HG02840 (cell line): ENCODE measurements around the gene CENPP.
"Not testable (repeated sequence)": the region's sequence is repeated elsewhere in the genome, so short reads cannot be mapped to it uniquely, and the experiment has no call there.

Experiments
- ATAC-seq: cut with Tn5 transposase; IDR thresholded peaks from one replicate; pipeline ENCODE4 v1.9.1; 2021; ENCODE audit warnings: mild to moderate bottlenecking, moderate library complexity, moderate number of reproducible peaks; ENCODE audit not compliant: unreplicated experiment, low FRiP score

Gene CENPP

DNA sequence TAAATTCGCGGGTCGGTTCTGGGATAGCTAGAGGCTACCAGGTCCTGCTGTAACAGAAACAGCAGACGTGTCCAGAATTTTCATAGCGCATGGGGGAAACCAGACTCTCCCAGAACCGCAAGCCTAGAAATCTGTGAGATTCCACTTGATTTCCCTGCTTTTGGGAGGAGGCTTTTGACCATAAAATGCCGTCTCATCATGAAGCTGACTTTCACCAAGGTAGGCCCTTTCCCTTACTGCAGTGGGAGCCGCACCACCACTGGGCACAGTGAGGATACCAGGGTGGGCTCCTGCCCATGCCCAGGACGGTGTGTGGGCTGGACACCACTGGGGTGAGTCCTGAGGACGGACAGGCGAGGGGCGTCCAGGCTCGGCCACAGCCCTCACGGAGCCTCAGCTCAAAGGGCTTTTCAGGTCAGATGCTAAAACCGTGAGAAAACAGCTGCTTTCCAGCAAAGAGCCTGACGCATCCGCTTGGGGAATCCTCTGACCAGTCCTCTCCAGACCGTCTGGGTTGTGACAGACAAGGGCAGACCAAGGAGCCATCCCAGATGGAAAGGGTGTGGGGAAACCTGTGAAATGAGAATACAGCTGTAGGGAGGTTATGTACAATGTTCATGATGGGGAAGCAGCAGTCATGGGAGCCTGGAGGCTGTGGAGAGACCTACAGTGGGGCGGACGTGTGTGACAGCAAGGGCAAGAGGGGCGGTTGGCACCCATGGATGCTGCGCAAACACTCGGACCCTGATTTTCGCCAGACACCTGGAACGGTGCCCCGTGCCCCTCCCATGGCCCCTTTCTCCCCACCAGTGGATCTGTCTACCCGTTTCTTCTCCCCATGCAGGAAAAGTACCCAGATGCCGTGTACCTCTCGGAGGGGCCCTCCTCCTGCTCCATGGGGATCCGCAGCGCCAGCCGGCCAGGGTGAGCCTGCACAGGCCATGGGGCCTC lies 285.0 kb downstream of the CENPP start:
- no peak for ATAC-seq

DNA sequence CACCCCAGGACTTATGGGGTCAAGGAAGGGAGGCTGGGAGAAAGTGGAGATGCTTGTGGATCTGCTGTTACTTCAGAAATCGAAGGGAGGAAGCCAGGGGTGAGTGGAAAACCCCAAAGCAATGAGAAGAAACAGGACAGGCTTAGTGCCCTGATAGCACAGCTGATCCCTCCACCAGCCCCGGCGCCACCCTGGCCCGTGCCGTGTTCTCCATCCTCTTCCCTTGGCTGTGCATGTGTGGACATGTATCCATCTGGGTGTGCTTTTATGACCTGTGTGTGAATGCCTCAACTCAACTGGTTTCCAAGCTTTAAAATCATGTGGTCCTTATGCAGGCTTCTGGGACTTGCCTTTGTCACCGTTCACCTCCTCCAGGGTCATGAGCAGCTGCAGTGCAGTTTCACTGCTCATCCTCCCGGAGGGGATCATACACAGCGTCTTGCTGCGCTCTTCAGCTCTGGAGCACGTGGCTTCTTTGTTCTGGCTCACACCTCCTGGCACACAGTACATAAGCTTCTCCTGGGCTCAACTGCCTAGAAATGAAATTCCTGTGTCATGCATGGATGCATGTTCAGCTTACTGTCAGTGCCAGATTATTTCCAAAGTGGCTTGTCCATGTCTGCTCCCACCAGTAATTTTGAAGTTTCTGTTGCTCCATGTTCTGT lies 286.0 kb downstream of the CENPP start:
- ATAC-seq = no peak

DNA sequence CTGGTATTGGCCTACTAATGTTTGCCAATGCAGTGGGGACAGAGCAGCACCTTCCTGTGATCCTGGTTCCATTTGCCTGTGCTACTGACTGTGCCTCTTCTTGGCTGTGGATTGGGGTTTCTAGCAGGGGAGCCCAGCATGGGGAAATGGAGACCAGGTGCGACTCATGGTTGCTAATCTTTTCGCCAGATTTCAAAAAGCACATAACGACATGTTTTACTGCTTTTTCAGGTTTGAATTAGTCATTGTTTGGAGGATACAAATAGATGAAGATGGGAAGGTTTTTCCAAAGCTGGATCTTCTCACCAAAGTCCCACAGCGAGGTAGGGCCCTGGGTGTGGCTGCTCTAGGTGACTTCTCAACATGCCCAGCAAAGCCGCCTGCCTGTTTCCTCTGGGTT lies 286.5 kb downstream of the CENPP start:
- no peak for ATAC-seq

- no peak for ATAC-seq
Measured at GRCh38 chr9:92612816-92613215, 287.1 kb downstream of the CENPP start.

- ATAC-seq = no peak
Measured at GRCh38 chr9:92613268-92614122, 287.7 kb downstream of the CENPP start.

DNA sequence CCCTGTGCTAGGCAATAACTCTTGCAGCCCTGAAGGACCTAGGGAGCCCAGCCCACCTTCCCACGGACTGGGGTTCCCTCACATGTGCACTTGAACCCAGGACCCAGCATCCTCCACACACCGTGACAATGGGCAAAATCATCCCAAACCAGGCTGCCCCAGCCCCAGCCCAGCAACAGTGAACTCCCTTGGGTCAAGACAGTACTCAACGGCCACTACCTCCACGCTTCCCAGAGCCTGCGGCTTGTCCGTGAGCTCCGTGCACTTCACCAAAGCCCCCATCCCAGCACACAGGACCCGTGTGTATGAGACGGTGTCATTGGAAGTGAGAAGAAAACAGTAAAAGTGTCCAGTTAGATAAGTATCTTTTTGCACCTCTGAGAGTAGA lies 288.4 kb downstream of the CENPP start:
- no peak for ATAC-seq

- ATAC-seq = no peak
Measured at GRCh38 chr9:92614763-92615461, 289.2 kb downstream of the CENPP start.

GRCh38 chr9:92615790-92616189 lies 290.0 kb downstream of the CENPP start:
- no peak for ATAC-seq

GRCh38 chr9:92616199-92616641 lies 290.5 kb downstream of the CENPP start:
- ATAC-seq = no peak

- no peak for ATAC-seq
Measured at GRCh38 chr9:92616655-92617111, 290.9 kb downstream of the CENPP start.

DNA sequence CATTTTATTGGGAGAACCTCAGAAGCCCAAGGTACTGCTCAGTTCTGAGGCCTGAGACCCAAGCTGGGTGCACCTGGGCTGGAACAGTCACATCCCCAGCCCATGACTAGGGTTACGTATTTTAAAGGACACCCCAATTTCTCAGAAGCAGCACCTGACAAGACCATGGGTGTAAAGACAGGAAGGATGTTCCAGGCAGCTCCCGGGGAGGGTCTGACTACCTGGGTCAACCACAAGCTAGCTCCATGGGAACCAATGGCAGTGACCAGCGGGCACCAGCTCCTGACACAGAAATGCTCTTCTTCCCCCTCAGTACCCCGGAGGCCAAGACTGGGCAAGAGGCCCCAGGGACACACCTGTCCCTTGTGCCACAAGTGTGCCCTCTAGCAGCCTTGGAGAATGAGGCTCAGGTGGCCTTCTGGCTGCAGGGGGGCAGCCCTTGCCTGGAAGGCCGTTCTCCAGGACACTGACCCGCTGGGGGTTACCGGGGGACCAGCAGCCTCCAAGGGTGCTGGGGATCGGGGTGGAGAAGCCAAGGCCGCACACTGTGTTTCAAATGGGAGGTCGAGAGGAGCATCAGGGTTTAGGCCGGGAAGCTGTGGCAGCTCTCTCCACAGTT lies 291.6 kb downstream of the CENPP start:
- ATAC-seq = no peak

DNA sequence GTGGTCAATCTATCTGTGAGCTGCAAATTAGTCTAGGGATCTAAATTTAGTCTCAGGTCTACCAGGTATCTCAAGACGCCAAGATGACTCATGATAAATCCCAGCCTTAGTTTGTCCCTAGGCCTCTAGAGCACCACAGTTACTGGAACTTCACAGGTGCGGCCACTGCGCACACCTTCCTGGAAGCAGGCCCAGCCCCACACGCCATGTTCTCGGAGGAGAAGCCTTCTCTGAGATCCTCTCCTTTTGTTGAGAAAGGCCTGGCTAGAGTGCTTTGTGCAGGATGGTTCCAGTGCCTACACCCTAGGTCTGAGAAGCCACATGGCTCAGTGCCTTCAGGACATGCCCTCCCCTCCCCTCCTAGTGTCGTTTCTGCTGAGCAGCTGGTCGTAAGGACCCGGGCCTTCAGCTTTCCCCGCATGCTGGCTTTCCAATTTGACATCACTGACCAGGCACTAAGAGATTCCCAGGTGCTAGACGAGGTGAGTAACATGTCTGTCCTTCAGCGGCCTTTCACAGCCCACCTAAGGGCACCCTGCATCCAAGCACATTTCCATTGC lies 292.3 kb downstream of the CENPP start:
- ATAC-seq = no peak

DNA sequence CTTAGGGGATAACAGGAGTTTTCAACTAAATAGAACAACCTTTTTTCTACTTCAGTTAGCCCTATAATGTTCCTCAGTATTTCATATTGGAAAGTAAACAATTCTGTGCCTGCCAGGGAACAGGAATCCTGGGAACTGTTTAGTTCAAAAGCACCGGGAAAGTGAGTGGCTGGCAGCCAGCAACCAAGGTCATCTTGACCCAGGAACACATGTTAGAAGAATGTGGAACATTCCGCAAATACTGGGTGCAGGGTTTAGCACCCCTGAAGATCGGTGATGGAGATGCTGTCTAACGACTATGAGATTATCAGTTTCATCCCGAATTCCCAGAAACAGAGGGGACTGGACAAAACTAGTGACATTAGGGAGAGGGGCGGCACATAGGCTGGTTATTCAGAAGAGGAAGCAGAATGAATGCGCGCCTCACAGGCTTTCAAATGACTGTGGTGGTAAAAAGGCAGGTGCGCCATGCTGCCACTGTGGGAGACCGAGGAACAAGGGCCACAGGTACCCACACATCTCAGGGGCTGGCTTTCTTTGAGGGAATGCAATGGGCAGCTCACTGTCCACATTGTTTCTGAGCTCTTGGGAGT lies 293.0 kb downstream of the CENPP start:
- ATAC-seq = no peak

- ATAC-seq = no peak
Measured at GRCh38 chr9:92619601-92620300, 294.0 kb downstream of the CENPP start.

DNA sequence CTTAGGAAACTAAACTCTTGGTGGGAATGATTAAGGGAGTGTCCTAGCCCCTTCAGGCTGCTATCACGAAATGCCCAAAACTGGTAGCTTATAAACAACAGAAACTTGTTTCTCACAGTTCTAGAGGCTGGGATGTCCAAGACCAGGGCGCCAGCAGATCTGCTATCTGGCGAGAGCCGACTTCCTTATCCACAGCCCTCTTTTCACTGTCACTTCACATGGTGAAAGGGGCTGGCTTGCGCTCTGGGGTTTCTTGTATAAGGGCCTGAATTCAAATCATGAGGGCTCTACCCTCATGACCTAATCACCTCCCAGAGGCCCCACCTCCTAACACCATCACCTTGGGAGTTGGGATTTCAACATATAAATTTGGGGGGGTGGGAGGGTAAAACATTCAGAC lies 295.1 kb downstream of the CENPP start:
- no peak for ATAC-seq

DNA sequence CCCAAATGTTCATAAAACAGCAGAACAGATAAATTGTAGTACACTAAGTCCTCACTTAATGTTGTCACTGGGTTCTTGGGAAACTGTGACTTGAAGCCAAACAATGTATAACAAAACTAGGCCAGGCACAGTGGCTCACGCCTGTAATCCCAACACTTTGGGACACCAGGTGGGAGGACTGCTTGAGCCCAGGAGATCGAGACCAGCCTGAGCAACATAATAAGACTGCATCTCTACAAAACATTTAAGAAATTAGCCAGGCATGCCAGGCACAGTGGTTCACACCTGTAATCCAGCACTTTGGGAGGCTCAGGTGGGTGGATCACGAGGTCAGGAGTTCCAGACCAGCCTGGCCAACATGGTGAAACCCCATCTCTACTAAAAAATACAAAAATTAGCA lies 298.2 kb downstream of the CENPP start:
- not testable (repeated sequence) for ATAC-seq

- ATAC-seq = no peak
Measured at GRCh38 chr9:92626484-92626883, 300.7 kb downstream of the CENPP start.

DNA sequence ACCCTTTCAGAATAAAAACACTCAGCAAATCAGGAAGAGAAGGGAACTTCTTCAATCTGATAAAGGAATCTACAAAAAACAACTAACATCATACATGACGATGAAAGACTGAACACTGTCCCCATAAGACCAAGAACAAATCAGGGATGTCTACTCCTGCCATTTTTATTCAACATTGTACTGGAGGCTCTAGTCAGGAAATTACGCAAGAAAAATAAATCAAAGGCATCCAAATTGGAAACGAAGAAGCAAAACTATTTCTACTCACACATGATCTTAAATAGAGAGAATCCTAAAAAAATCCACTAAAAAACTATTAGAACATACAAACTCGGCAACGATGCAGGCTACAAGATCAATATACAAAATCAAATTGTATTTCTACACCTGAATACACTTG lies 301.9 kb downstream of the CENPP start:
- no peak for ATAC-seq
